ENCODE results near the gene REPS1.
A peak's percentile ranks its signal among the peaks of the same experiment; 100 is the strongest.

The REPS1 gene

GRCh38 chr6:138987080-138987642 lies 892 bp downstream of the REPS1 start:
- H3K4me3 ChIP-seq (ENCODE audit: low read depth, low read length): peak overlapping the region; percentile 86
- TF ChIP-seq, protein P1, sequence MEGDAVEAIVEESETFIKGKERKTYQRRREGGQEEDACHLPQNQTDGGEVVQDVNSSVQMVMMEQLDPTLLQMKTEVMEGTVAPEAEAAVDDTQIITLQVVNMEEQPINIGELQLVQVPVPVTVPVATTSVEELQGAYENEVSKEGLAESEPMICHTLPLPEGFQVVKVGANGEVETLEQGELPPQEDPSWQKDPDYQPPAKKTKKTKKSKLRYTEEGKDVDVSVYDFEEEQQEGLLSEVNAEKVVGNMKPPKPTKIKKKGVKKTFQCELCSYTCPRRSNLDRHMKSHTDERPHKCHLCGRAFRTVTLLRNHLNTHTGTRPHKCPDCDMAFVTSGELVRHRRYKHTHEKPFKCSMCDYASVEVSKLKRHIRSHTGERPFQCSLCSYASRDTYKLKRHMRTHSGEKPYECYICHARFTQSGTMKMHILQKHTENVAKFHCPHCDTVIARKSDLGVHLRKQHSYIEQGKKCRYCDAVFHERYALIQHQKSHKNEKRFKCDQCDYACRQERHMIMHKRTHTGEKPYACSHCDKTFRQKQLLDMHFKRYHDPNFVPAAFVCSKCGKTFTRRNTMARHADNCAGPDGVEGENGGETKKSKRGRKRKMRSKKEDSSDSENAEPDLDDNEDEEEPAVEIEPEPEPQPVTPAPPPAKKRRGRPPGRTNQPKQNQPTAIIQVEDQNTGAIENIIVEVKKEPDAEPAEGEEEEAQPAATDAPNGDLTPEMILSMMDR (IDR thresholded peaks at IDR 0.05; ENCODE audit: low read depth, low read length): no peak

GRCh38 chr6:138986578-138986977 lies 1.5 kb downstream of the REPS1 start:
- TF ChIP-seq, protein P1 (IDR thresholded peaks at IDR 0.05; ENCODE audit: low read depth, low read length): no peak
- peak overlapping the region; percentile 86 for H3K4me3 ChIP-seq (ENCODE audit: low read depth, low read length)

GRCh38 chr6:138981416-138981815 lies 6.6 kb downstream of the REPS1 start:
- TF ChIP-seq, protein P1 (IDR thresholded peaks at IDR 0.05; ENCODE audit: low read depth, low read length): no peak
- no peak overlapping the region for H3K4me3 ChIP-seq (ENCODE audit: low read depth, low read length)

DNA sequence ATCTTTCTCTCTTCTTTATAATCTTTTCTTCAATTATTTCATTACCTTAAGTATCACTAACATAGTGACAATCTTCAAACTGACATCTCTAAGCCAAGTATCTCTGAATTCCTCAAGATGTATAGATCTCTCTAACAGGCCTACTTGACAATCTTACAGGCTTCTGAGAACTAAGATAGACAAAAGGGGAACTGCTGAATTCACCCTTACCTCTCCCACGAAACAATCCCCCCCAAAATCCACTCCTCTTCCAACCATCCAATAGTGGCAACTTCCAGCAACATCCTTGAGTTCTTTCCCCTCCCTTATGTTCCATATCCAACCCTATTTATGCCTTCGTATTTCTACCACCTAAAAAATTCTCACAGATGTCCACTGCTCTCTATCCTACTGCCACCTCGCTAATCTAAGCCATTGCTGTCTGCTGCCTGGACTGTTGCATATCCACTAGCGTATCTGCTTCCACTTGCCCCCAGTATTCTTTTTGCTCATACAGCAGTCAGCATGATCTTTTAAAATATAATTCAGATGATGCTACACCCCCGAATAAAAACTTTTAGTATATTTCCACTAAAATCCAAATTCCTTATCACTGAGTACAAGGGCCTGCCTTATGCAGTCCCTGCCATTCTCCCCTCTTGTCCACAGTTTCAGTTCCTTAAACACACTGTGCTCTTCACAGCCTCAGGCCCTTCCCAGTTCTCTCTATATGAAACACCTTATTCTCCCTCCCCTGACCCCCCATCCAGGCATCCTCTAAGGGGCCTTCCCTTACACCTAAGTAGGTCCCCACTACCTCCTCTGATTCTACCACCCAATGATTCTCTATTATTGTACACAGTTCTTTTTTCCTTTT lies 8.0 kb downstream of the REPS1 start:
- H3K4me3 ChIP-seq (ENCODE audit: low read depth, low read length): no peak overlapping the region
- TF ChIP-seq, protein P1 (IDR thresholded peaks at IDR 0.05; ENCODE audit: low read depth, low read length): no peak

- no peak overlapping the region for H3K4me3 ChIP-seq (ENCODE audit: low read depth, low read length)
- TF ChIP-seq, protein P1 (IDR thresholded peaks at IDR 0.05; ENCODE audit: low read depth, low read length): no peak
These were observed 8.7 kb downstream of the REPS1 start for GRCh38 chr6:138979365-138979764.

DNA sequence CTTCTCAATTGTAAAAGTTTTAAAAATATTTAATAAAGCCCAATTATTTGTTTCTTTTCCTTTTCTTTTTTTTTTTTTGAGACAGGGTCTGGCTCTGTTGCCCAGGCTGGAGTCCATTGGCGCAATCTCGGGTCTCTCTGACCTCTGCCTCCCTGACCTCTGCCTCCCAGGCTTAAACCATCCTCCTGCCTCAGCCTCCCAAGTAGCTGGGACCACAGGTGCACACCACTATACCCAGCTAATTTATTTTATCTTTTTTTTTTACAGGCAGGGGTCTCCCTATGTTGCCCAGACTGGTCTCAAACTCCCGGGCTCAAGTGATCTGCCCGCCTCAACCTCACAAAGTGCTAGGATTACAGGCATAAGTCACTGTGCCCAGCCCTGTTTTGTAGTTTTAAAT lies 9.8 kb downstream of the REPS1 start:
- no peak overlapping the region for H3K4me3 ChIP-seq (ENCODE audit: low read depth, low read length)

More for the DNA sequence above, 9.8 kb downstream of the REPS1 start:
- TF ChIP-seq, protein P1 (IDR thresholded peaks at IDR 0.05; ENCODE audit: low read depth, low read length): no peak

All from WI38 (cell line).